ENCODE results near the gene UXS1. TPM values are rescaled to one million over a fixed set of nuclear protein-coding genes. Genes with fewer than 3 reads are reported as not detected.

The UXS1 gene
- polyA plus RNA-seq, 3 donors, result 23.4 to 33.8 (median 29.3) TPM

DNA sequence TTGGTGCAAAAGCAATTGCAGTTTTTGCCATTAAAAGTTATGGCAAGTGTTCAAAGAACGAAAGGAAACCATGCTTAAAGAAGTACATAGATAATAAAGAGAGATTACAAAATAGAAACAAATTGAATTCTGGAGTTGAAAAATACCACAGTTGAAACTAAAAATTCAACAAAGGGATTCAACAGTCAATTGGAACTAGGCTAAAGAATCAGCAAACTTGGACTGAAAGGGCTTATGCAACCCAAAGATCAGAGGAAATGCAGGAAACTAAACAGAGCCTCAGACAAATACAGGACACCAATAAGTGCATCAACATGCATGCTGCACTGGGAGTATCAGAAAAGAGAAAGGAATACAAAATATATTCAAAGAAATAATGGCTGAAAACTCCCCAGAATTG is 40.3 kb downstream of the UXS1 start:
- peaks cover 2% of the 10 kb centered on the region for H3K79me2 ChIP-seq (ENCODE audit: insufficient read depth, low read length)
- H3K4me1 ChIP-seq (ENCODE audit: control insufficient read depth in 1 of 2, insufficient read depth in 2 of 2, low read length in 2 of 2), result no peaks in the 10 kb centered on the region
- no peaks in the 10 kb centered on the region for H3K27me3 ChIP-seq (ENCODE audit: control insufficient read depth in 2 of 2, insufficient read depth in 2 of 2, low read length in 2 of 2)
- H2AFZ ChIP-seq (ENCODE audit: insufficient read depth, low read depth, low read length, poor library complexity, severe bottlenecking), result no peak overlapping the region
- DNase-seq, result no peak
- no peak for TF ChIP-seq CTCF (IDR thresholded peaks at IDR 0.05)
- no peaks in the 10 kb centered on the region for H3K4me1 Mint-ChIP-seq
- intact Hi-C loops (cut with micrococcal nuclease), result no loop called here
- H3K4me3 ChIP-seq (replicated peaks in 1 of 3; ENCODE audit: low read depth in 2 of 3, low read length in 3 of 3), result no peak overlapping the region
- H3K4me2 ChIP-seq (replicated peaks; ENCODE audit: extremely low read depth, low read length, poor library complexity, severe bottlenecking), result no peak overlapping the region
- no CpG with 5 or more reads among the region's 1 CpG for WGBS (ENCODE audit: insufficient coverage)
- H3K9ac ChIP-seq (ENCODE audit: insufficient read depth, low read length, poor library complexity, severe bottlenecking), result no peak overlapping the region
- H3K27me3 Mint-ChIP-seq (ENCODE audit: low read depth in 3 of 3), result no peaks in the 10 kb centered on the region
- peaks cover 8 to 24% (median 15%) of the 10 kb centered on the region in 7 donors for H3K9me3 Mint-ChIP-seq
- H3K9me3 ChIP-seq (replicated peaks in 1 of 2; ENCODE audit: control insufficient read depth in 1 of 2, insufficient read depth in 1 of 2, low read length in 2 of 2), result peaks cover 7 to 19% of the 10 kb centered on the region in 2 donors
- H3K27ac Mint-ChIP-seq, result no peak overlapping the region
- H3K36me3 Mint-ChIP-seq, result peaks cover 73 to 80% of the 10 kb centered on the region in 2 donors
- no peak overlapping the region for H3K27ac ChIP-seq (ENCODE audit: low read depth in 1 of 2, low read length in 2 of 2)
- peaks cover 18 to 85% of the 10 kb centered on the region in 2 donors for H3K36me3 ChIP-seq (replicated peaks in 1 of 2; ENCODE audit: control insufficient read depth in 1 of 2, insufficient read depth in 2 of 2, low read length in 2 of 2)
- H4K20me1 ChIP-seq (ENCODE audit: insufficient read depth, low read length), result no peaks in the 10 kb centered on the region
- no peak overlapping the region for H3K4me3 Mint-ChIP-seq

GRCh38 chr2:106147665-106148064 is 46.4 kb downstream of the UXS1 start:
- Histone ChIP-seq H2AFZ (ENCODE audit: insufficient read depth, low read depth, low read length, poor library complexity, severe bottlenecking) (no peak overlapping the region), H3K9me3 (replicated peaks in 1 of 2; ENCODE audit: control insufficient read depth in 1 of 2, insufficient read depth in 1 of 2, low read length in 2 of 2) (no peaks in the 10 kb centered on the region), H3K79me2 (ENCODE audit: insufficient read depth, low read length) (no peaks in the 10 kb centered on the region), H3K4me1 (ENCODE audit: control insufficient read depth in 1 of 2, insufficient read depth in 2 of 2, low read length in 2 of 2) (no peaks in the 10 kb centered on the region), H3K27me3 (ENCODE audit: control insufficient read depth in 2 of 2, insufficient read depth in 2 of 2, low read length in 2 of 2) (no peaks in the 10 kb centered on the region), H3K36me3 (replicated peaks in 1 of 2; ENCODE audit: control insufficient read depth in 1 of 2, insufficient read depth in 2 of 2, low read length in 2 of 2) (peaks cover 19 to 81% of the 10 kb centered on the region in 2 donors), H3K9ac (ENCODE audit: insufficient read depth, low read length, poor library complexity, severe bottlenecking) (no peak overlapping the region), H3K27ac (ENCODE audit: low read depth in 1 of 2, low read length in 2 of 2) (no peak overlapping the region), H3K4me3 (replicated peaks in 1 of 3; ENCODE audit: low read depth in 2 of 3, low read length in 3 of 3) (no peak overlapping the region), H3K4me2 (replicated peaks; ENCODE audit: extremely low read depth, low read length, poor library complexity, severe bottlenecking) (no peak overlapping the region), H4K20me1 (ENCODE audit: insufficient read depth, low read length) (no peaks in the 10 kb centered on the region)
- H3K9me3 Mint-ChIP-seq, result peaks cover 0 to 3% (median 0%) of the 10 kb centered on the region in 7 donors
- peak overlapping the region in 1 of 7 donors; percentile 28 for H3K27ac Mint-ChIP-seq
- H3K4me3 Mint-ChIP-seq, result no peak overlapping the region
- WGBS (ENCODE audit: insufficient coverage), result 86% methylated on average over 1 of the region's 3 CpGs
- H3K27me3 Mint-ChIP-seq (ENCODE audit: low read depth in 3 of 3), result peaks cover 0 to 1% (median 0%) of the 10 kb centered on the region in 3 donors
- intact Hi-C loops (cut with micrococcal nuclease), result no loop called here
- TF ChIP-seq CTCF (IDR thresholded peaks at IDR 0.05), result no peak
- H3K4me1 Mint-ChIP-seq, result no peaks in the 10 kb centered on the region
- no peak for DNase-seq
- peaks cover 54 to 61% of the 10 kb centered on the region in 2 donors for H3K36me3 Mint-ChIP-seq

All from CD14-positive monocyte (primary cell).